HG03097 (cell line): Measurements from ENCODE around the gene SPATA33.
"Not testable (repeated sequence)": the region's sequence is repeated elsewhere in the genome, so short reads cannot be mapped to it uniquely, and the experiment has no call there.

Experiments used
- ATAC-seq: cut with Tn5 transposase; IDR thresholded peaks from one replicate; pipeline ENCODE4 v1.9.1; 2021; ENCODE audit not compliant: unreplicated experiment, low FRiP score

The SPATA33 gene

GRCh38 chr16:89691231-89691985 lies 33.8 kb downstream of the SPATA33 start:
- ATAC-seq = no peak

DNA sequence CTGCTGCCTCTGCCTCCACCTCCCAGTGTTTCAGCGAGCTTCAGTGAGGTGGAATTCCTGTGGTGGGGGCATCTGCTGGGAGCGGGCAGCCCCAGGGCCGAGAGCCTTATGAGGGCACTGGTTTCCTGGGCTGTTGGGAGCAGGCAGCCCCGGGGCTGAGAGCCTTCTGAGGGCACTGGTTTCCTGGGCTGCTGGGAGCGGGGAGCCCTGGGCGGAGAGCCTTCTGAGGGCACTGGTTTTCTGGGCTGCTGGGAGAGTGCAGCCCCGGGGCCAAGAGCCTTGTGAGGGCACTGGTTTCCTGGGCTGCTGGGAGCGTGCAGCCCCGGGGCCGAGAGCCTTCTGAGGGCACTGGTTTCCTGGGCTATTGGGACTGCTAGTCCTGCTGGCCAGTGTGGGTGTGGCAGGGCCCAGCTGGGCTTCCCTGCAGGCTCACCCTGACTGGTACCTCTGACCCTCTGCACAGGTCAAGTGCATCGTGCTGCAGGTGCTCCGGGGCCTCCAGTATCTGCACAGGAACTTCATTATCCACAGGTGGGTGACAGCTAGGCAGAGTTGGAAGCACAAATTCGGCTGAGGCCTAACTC lies 34.4 kb downstream of the SPATA33 start:
- no peak for ATAC-seq

GRCh38 chr16:89693289-89693731 lies 35.7 kb downstream of the SPATA33 start:
- ATAC-seq = no peak

GRCh38 chr16:89693931-89694783 lies 36.5 kb downstream of the SPATA33 start:
- ATAC-seq = no peak

- ATAC-seq = not testable (repeated sequence)
Measured at GRCh38 chr16:89694784-89695085, 37.1 kb downstream of the SPATA33 start.

GRCh38 chr16:89695086-89695874 lies 37.6 kb downstream of the SPATA33 start:
- ATAC-seq = no peak

DNA sequence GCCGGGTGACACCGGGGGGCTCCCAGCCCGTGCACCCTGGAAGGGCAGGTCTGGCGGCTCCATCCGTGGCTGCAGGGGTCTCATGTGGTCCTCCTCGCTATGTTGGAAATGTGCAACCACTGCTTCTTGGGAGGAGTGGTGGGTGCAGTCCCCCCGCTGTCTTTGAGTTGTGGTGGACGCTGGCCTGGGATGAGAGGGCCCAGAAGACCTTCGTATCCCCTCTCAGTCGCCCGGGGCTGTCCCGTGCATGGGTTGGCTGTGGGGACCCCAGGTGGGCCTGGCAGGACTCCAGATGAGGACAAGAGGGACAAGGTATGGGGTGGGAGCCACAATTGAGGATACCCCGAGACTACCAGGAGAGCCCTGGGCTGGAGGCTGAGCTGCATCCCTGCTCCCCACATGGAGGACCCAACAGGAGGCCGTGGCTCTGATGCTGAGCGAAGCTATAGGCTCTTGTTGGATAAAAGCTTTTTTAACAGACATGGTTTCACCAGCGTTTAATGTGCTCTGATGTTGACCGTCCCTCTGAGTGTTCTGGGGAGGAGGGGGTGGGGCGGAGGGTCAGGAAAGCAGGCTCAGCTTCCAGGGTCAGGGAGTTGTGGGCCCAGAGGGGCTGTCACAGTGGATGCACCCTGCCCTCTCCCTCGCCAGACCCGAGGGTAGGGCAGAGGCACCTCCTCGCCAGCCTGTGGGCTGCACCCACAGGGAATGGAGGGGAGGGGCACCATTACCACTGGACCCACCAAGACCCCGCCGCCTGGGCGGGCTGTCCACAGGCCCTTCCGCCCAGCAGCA lies 38.4 kb downstream of the SPATA33 start:
- no peak for ATAC-seq

GRCh38 chr16:89696670-89697128 lies 39.1 kb downstream of the SPATA33 start:
- no peak for ATAC-seq

- no peak for ATAC-seq
Measured at GRCh38 chr16:89697161-89697615, 39.6 kb downstream of the SPATA33 start.

- no peak for ATAC-seq
Measured at GRCh38 chr16:89697616-89698331, 40.1 kb downstream of the SPATA33 start.

GRCh38 chr16:89698717-89699116 lies 41.1 kb downstream of the SPATA33 start:
- not testable (repeated sequence) for ATAC-seq

DNA sequence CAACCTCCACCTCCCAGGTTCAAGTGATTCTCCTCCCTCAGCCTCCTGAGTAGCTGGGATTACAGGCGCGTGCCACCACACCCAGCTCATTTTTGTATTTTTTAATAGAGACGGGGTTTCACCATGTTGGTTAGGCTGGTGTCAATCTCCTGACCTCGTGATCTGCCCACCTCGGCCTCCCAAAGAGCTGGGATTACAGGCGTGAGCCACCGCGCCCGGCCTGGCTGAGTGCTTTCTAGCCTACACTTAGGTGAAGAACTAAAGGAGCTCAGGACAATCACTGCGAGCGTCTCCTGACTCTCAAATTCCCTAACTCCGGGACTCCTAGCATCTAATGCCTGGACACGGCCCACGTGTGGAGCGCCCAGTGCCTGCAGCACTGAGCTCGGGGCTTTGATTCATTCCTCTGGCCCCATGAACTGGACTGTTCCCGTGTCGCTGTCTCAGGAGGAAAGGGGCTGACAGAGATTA lies 42.0 kb downstream of the SPATA33 start:
- ATAC-seq = not testable (repeated sequence)

GRCh38 chr16:89700100-89700648 lies 42.5 kb downstream of the SPATA33 start:
- ATAC-seq = peak; percentile 44

GRCh38 chr16:89700649-89701424 lies 43.2 kb downstream of the SPATA33 start:
- no peak for ATAC-seq

- ATAC-seq = peak; percentile 55
Measured at GRCh38 chr16:89701425-89702406, 44.1 kb downstream of the SPATA33 start, which contains the start of gene SPATA2L. SPATA2L (minus strand) TSS chr16:89701705; CDS start chr16:89701232, 473 bp downstream.

DNA sequence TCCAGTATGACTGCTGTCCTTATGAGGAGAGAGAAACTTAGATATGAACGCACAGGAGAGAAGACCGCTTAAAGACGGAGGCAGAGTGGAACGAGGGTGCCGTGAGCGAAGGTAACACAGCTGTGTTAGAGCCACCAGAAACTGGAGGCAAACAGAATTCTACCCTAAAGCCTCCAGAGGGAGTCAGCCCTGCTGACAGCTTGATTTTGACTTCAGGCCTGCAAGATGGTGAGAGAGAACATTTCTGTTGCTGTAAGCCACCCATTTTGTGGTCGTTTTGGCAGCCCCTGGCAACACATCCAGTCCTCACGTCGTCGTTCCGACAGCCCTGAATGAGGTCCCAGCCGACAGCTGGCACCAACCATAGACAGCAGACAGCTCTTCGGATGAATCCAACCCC lies 46.6 kb downstream of the SPATA33 start:
- no peak for ATAC-seq

- no peak for ATAC-seq
Measured at GRCh38 chr16:89705006-89705405, 47.4 kb downstream of the SPATA33 start.
